ENCODE data around the gene HTR3A.
"Not testable (repeated sequence)": the region's sequence is repeated elsewhere in the genome, so short reads cannot be mapped to it uniquely, and the experiment has no call there.

HTR3A gene

GRCh38 chr11:113974741-113975470, at the start of gene HTR3A:
HTR3A (plus strand) TSS chr11:113975108; CDS start chr11:113975326, 218 bp downstream.
- DNase-seq (ENCODE audit: low read depth in 2 of 2): no peak

DNA sequence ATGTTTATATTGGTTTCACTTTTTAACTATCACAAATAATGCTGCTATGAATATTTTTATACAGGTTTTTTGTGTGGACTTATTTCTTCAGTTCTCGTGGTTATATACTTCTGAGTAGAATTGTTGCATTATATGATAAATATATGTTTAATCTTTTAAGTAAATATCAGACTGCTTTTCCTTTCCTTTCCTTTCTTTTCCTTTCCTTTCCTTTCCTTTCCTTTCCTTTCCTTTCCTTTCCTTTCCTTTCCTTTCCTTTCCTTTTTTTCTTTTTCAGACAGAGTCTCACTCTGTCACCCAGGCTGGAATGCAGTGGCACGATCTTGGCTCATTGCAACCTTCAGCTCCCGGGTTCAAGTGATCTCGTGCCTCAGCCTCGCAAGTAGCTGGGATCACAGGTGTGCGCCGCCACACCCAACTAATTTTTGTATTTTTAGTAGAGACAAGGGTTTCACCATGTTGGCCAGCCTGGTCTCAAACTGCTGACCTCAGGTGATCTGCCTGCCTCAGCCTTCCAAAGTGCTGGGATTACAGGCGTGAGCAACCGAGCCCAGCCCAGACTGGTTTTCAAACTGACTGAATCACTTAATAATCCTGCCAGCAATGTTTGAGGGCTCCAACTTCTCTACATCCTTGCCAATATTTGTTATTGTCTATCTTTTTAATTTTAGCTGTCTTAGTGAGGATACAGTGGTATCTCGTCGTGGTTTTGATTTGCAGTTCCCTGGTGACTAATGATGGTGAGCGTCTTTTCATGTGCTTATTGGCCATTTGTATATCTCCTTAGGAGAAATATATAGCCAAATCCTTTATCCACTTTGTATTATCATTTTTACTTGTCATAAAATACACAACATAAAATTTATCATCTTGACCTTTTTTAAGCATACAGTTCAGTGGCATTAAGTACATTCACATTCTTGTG, 48.4 kb upstream of the HTR3A start:
- no peak for DNase-seq (ENCODE audit: low read depth in 2 of 2)

GRCh38 chr11:113928311-113928710, 46.6 kb upstream of the HTR3A start:
- no peak for DNase-seq (ENCODE audit: low read depth in 2 of 2)

DNA sequence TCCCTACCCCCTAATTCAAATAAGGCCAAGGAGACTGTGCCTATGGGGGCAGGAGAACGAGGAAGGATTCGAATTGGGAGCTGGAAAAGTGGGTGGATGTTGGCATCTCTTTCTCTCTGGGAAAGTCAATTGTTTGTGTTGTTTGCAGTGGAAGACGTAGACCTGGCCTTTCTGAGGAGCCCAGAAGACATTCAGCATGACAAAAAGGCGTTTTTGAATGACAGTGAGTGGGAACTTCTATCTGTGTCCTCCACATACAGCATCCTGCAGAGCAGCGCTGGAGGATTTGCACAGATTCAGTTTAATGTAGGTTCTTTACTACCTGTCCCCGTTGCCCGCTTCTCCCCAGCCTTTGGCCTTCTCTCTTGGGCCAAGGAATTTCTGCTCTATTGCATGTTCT, 42.1 kb upstream of the HTR3A start:
- no peak for DNase-seq (ENCODE audit: low read depth in 2 of 2)

GRCh38 chr11:113934193-113934592, 40.7 kb upstream of the HTR3A start:
- not testable (repeated sequence) for DNase-seq (ENCODE audit: low read depth in 2 of 2)

GRCh38 chr11:113934761-113935160, 40.1 kb upstream of the HTR3A start:
- no peak for DNase-seq (ENCODE audit: low read depth in 2 of 2)

DNA sequence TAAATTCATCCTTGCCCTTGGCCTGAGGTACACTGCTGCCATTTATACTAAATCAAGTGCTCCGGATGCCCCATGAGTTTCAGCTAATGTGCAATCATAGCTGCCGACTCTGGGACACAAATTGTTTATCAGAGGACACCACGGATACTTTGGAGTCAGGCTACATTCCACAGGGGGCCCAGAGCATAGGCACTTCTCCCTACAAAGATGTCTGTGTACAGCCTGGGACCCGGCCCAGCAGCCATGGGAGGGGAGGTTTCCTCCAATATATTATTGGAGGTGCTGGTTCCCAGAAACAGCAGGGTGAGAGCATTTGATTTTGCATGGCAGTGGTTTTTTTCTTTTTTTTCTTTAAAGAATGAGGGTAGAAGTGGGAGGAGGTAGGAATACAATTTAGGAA, 39.0 kb upstream of the HTR3A start:
- no peak for DNase-seq (ENCODE audit: low read depth in 2 of 2)

- no peak for DNase-seq (ENCODE audit: low read depth in 2 of 2)
These were observed 37.0 kb upstream of the HTR3A start for GRCh38 chr11:113937918-113938317.

DNA sequence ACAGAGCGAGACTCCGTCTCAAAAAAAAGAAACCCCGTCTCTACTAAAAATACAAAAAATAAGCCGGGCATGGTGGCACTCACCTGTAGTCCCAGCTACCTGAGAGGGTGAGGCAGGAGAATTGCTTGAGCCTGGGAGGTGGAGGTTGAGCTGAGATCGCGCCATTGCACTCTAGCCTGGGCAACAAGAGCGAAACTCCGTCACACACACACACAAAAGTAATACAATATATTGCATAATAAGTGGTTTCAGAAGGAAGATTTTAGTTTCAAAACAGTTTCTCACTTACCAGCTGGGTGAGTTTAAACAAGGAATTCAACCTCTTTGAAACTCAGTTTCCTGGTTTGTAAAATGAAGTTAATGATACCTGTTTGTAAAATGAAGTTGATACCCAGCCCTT, 32.7 kb upstream of the HTR3A start:
- no peak for DNase-seq (ENCODE audit: low read depth in 2 of 2)

DNA sequence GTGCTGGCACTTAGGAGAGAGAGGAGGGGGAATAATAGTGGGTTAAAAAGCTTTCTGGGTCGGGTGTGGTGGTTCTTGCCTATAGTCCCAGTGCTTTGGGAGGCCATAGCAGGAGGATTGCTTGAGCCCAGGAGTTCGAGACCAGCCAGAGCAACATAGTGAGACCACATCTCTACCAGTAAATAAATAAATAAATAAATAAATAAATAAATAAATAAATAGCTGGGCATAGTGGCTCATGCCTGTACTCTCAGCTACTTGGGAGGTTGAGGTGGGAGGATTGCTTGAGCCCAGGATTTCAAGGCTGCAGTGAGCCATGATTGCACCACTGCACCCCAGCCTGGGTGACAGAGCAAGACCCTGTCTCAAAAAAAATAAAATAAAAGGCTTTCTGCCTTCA, 28.7 kb upstream of the HTR3A start:
- not testable (repeated sequence) for DNase-seq (ENCODE audit: low read depth in 2 of 2)

GRCh38 chr11:113947994-113948393, 26.9 kb upstream of the HTR3A start:
- no peak for DNase-seq (ENCODE audit: low read depth in 2 of 2)

DNA sequence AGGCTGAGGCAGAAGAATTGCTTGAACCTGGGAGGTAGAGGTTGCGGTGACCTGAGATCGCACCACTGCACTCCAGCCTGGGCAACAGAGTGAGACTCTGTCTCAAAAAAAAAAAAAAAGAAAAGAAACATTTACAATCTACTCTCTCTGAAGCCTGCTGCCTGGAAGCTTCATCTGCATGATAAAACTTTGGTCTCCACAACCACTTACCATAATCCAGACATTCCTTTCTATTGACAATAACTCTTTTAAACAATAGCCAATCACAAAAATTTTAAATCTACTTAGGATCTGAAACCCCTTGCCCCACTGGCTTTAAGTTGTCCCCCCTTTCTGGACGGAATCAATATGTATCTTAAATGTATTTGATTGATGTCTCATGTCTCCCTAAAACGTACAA, 25.0 kb upstream of the HTR3A start:
- no peak for DNase-seq (ENCODE audit: low read depth in 2 of 2)

DNA sequence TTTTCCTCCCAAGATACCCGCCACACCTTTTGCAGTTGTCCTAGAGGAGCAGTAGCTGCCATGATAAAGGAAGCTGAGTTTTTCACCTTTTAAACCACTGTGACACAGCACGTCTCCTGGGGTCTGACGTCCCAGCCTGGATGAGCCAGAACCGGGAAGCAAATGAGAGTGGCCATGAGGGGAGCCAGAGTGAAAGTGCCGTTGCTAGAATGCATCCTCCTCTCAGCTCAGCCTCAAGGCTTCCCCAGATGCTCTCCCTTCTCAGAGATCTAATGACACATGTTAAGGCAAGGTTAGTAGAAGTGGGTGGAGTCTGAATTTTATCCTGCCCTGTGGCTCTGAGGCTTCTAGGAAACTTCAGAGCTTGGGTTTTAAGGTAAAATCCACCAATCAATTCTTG, 23.4 kb upstream of the HTR3A start:
- no peak for DNase-seq (ENCODE audit: low read depth in 2 of 2)

DNA sequence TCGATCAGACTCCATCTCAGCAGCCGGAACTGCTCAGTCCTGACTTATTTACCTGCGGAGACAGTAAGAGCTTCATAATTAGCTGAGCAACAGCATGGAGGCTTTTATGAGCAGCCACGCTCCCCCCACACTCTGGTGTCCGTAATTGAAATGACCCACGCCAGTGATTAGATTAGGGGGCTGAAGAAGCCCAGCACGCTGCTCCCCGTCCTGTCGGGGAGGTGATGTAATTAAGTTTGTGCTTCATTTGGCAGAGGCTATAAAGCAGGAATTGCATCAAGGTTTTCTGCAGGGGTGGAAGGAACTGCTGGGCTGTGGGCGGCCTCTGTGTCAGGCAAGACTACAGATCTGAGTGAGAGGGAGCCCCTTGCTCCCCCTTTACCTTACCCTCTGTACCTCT, 22.8 kb upstream of the HTR3A start:
- no peak for DNase-seq (ENCODE audit: low read depth in 2 of 2)

- no peak for DNase-seq (ENCODE audit: low read depth in 2 of 2)
These were observed 22.3 kb upstream of the HTR3A start for GRCh38 chr11:113952588-113952987.

DNA sequence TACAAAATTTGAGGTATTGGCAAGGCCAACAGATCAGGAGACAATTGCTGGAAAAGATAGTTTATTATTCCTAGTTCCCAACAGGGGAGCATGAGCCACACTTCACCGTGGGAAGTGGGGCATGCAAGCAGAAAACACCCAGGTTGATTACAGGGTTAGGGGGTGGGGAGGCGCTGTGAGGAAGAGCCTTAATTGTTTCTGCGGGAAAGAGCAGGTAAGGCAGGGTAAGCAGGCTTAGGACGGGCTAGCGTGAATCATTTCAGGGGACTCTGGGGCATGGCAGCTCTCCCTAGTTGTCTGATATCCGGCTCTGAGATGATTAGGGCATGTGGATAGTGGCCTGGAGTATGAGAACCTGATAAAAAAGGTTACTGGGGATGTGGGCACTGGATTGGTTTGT, 20.7 kb upstream of the HTR3A start:
- DNase-seq (ENCODE audit: low read depth in 2 of 2): no peak

DNA sequence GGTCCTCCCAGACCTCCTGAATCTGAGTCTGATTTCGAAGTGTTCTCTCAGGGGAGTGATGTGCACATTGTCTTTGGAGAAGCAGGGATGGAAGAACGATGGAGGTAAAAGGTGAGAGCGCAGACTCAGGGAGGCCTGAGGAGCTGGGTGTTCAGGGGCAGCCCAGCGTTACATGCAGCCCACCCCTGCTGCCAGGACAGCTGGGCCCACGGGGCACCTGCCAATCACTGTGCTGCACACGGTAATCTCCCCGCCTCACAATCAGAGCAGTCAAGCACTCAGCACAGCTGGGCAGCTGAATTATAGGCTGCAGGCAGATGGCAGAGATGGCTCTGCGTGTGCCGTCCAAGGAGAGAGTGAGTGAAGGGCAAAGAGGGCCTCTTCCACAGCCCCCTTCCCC, 17.9 kb upstream of the HTR3A start:
- no peak for DNase-seq (ENCODE audit: low read depth in 2 of 2)

- DNase-seq (ENCODE audit: low read depth in 2 of 2): no peak
These were observed 14.1 kb upstream of the HTR3A start for GRCh38 chr11:113960702-113961330.

GRCh38 chr11:113967361-113967760, 7.5 kb upstream of the HTR3A start:
- no peak for DNase-seq (ENCODE audit: low read depth in 2 of 2)

- no peak for DNase-seq (ENCODE audit: low read depth in 2 of 2)
These were observed 3.3 kb upstream of the HTR3A start for GRCh38 chr11:113971506-113972195.

DNA sequence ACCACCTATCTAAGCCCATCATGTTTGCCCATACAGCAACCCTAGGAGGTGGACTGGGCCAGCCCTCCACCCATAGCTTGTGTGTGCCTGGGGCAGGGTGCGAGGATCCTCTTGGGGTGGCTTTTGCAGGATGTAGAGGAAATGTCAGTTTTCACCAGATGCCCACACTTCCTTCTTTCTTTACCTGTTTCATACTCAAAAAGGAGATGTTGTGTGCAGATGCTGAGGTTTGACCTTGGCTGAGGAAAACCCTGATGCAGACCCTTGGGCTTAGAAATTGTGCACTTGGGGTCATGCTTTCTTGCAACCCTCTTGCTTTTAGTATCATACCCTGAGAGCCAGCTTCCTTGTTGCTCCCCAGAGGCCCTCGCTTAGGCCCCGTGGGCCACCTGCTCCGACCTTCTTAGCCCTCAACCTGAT, 2.2 kb downstream of the HTR3A start:
- no peak for DNase-seq (ENCODE audit: low read depth in 2 of 2)

GRCh38 chr11:113977701-113978100, 2.8 kb downstream of the HTR3A start:
- DNase-seq (ENCODE audit: low read depth in 2 of 2): no peak
